Measurements from ENCODE around the gene FMC1.

GRCh38 chr7:139393621-139394211 lies 52.6 kb downstream of the FMC1 start:
- TF ChIP-seq CTCF (optimal IDR thresholded peaks at IDR 0.05 in 1 of 3, IDR thresholded peaks at IDR 0.05 in 1 of 3, conservative IDR thresholded peaks at IDR 0.05 in 1 of 3; ENCODE audit: extremely low read depth in 1 of 3, insufficient read depth in 2 of 3, low read length in 3 of 3) (no peak), EZH2 (IDR thresholded peaks at IDR 0.05; ENCODE audit: low read length) (no peak)

Data from keratinocyte (primary cell).